Cardiac fibroblast (primary cell): ENCODE results near the gene IL17REL.

ENCODE experiments used
- DNase-seq, 2 donors: peaks; one replicate each; pipeline versions ENCODE4 v3.0.0 to v3.0.0-alpha.2; 2010; ENCODE audit warnings: low read depth in 2 of 2
- H3K4me3 ChIP-seq, 2 donors: replicated peaks in 1 of 2; 1 replicate in 1 of 2; 2 replicates in 1 of 2; pipeline ENCODE4 v1.5.1; 2011; ENCODE audit warnings: low read depth in 2 of 2, low read length in 2 of 2, mild to moderate bottlenecking in 2 of 2, moderate library complexity in 1 of 2
- TF ChIP-seq, protein P1 (sequence below): IDR thresholded peaks from one replicate; pipeline ENCODE4 v1.5.1; 2011; ENCODE audit warnings: low read depth, mild to moderate bottlenecking, low read length, inconsistent platforms

IL17REL gene

DNA sequence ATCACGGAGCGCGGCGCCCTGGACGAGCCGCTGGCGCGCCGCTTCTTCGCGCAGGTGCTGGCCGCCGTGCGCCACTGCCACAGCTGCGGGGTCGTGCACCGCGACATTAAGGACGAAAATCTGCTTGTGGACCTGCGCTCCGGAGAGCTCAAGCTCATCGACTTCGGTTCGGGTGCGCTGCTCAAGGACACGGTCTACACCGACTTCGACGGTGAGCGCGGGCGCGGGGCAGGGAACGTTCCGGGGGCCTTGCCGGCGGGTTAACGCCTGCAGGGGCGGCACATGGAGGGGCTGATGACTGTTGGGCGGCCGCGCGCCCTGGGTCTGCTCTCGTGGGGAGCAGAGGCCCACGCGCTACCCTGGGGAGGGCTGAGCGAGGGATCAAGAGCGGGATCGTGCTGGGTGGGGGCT lies 51.0 kb downstream of the IL17REL start:
- DNase-seq: peak in 1 of 2 donors; percentile 51
- peak overlapping the region; percentile 72 to 89 for H3K4me3 ChIP-seq
- TF ChIP-seq, protein P1, sequence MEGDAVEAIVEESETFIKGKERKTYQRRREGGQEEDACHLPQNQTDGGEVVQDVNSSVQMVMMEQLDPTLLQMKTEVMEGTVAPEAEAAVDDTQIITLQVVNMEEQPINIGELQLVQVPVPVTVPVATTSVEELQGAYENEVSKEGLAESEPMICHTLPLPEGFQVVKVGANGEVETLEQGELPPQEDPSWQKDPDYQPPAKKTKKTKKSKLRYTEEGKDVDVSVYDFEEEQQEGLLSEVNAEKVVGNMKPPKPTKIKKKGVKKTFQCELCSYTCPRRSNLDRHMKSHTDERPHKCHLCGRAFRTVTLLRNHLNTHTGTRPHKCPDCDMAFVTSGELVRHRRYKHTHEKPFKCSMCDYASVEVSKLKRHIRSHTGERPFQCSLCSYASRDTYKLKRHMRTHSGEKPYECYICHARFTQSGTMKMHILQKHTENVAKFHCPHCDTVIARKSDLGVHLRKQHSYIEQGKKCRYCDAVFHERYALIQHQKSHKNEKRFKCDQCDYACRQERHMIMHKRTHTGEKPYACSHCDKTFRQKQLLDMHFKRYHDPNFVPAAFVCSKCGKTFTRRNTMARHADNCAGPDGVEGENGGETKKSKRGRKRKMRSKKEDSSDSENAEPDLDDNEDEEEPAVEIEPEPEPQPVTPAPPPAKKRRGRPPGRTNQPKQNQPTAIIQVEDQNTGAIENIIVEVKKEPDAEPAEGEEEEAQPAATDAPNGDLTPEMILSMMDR: no peak

DNA sequence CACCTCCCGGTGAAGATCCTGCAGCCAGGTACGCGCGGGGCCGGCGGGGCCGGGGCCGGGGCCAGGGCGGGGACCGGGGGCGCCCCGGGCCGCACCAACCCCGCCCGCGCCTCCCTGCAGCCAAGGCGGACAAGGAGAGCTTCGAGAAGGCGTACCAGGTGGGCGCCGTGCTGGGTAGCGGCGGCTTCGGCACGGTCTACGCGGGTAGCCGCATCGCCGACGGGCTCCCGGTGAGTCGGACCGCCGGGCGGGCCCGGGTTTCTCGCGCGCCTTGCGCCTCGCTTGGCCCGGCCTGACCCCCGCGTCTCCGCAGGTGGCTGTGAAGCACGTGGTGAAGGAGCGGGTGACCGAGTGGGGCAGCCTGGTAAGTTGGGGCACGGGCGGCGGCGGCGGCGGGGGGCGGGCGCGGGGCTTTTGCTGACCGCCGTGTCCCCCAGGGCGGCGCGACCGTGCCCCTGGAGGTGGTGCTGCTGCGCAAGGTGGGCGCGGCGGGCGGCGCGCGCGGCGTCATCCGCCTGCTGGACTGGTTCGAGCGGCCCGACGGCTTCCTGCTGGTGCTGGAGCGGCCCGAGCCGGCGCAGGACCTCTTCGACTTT lies 51.5 kb downstream of the IL17REL start:
- peak; percentile 31 to 48 for DNase-seq
- TF ChIP-seq, protein P1: no peak
- H3K4me3 ChIP-seq: peak overlapping the region; percentile 72 to 89

DNA sequence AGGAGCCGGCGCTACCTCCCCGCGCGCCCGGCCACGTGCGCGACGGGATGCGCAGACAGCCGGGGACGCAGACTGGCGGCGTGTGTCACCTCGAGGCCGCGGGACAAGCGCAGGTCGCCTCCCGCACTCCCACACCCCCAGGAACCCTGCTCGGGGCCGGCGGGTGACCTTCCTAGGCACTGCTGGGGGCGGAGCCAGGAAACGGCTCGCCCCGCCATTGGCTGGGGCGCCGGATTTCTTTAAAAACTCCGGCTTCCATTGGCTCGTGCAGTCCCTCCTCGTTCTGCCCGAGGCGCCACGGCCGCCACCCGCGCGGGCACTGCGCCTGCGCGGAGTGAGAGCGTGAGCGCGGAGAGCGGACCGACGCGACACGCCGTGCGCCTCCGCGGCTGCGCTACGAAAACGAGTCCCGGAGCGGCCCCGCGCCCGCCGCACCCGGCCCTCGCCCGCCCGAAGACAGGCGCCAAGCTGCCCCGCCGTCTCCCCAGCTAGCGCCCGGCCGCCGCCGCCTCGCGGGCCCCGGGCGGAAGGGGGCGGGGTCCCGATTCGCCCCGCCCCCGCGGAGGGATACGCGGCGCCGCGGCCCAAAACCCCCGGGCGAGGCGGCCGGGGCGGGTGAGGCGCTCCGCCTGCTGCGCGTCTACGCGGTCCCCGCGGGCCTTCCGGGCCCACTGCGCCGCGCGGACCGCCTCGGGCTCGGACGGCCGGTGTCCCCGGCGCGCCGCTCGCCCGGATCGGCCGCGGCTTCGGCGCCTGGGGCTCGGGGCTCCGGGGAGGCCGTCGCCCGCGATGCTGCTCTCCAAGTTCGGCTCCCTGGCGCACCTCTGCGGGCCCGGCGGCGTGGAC lies 52.2 kb downstream of the IL17REL start, which contains the start of gene PIM3:
Gene PIM3 (plus strand): TSS at position 614 of the 846 bp plus-strand sequence. CDS start 176 bp downstream, at position 790.
- DNase-seq: peak; percentile 94 to 98
- TF ChIP-seq, protein P1: no peak
- peak within 1 kb of the TSS; percentile 72 to 89 for H3K4me3 ChIP-seq

- DNase-seq: peak in 1 of 2 donors; percentile 49
- peak overlapping the region; percentile 44 to 72 for H3K4me3 ChIP-seq
- TF ChIP-seq, protein P1: no peak
Measured at GRCh38 chr22:49959782-49960158, 52.8 kb downstream of the IL17REL start.

GRCh38 chr22:49958931-49959781 lies 53.4 kb downstream of the IL17REL start:
- no peak for DNase-seq
- H3K4me3 ChIP-seq: peak overlapping the region in 1 of 2 donors; percentile 72
- TF ChIP-seq, protein P1: no peak

GRCh38 chr22:49958366-49958921 lies 54.1 kb downstream of the IL17REL start:
- TF ChIP-seq, protein P1: no peak
- H3K4me3 ChIP-seq: no peak overlapping the region
- no peak for DNase-seq
